Embryonic facial prominence (tissue), 1 donor: ENCODE measurements around the gene TTC36.
"Not testable (repeated sequence)": the region's sequence is repeated elsewhere in the genome, so short reads cannot be mapped to it uniquely, and the experiment has no call there.

Experiments
- DNase-seq: peaks from one replicate; pipeline ENCODE4 v3.0.0-alpha.2; 2016; ENCODE audit errors: extremely low spot score

Gene TTC36

GRCh38 chr11:118532091-118532490 lies 4.8 kb downstream of the TTC36 start:
- DNase-seq: no peak

DNA sequence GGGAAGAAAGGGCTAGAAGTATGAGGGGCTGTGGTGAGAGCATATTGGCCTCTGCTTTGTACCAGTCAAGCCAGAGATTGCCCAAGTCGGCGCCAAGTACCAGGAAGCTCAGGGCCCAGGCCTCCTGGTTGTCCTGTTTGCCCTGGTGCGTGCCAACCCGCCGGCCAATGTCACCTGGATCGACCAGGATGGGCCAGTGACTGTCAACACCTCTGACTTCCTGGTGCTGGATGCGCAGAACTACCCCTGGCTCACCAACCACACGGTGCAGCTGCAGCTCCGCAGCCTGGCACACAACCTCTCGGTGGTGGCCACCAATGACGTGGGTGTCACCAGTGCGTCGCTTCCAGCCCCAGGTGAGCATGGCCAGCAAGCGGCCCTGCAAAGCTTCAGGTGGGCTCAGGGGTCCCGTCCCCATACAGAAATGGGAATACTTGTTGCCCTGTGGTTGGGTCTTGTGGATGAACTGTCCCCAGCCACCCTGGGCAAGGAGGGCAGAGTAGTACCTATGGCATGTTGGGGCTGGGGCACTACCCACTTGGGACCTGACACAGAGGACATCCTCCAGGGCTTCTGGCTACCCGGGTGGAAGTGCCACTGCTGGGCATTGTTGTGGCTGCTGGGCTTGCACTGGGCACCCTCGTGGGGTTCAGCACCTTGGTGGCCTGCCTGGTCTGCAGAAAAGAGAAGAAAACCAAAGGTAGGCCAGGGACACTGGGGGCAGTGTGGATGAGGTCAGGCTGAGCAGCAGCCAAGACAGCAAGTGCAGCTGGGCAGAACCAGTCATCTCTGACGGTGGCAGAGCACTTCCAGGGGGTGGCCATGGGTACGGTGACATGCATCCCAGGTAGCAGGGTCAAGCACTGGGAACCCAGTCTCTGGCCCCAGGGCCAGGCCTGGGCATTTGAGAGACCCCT lies 5.8 kb downstream of the TTC36 start:
- no peak for DNase-seq

GRCh38 chr11:118533769-118534729 lies 6.8 kb downstream of the TTC36 start:
- DNase-seq: no peak

DNA sequence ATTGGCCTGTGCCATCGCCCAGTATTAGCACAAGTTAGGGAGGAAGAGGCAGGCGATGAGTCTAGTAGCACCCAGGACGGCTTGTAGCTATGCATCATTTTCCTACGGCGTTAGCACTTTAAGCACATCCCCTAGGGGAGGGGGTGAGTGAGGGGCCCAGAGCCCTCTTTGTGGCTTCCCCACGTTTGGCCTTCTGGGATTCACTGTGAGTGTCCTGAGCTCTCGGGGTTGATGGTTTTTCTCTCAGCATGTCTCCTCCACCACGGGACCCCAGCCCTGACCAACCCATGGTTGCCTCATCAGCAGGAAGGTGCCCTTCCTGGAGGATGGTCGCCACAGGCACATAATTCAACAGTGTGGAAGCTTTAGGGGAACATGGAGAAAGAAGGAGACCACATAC lies 8.0 kb downstream of the TTC36 start:
- DNase-seq: no peak

DNA sequence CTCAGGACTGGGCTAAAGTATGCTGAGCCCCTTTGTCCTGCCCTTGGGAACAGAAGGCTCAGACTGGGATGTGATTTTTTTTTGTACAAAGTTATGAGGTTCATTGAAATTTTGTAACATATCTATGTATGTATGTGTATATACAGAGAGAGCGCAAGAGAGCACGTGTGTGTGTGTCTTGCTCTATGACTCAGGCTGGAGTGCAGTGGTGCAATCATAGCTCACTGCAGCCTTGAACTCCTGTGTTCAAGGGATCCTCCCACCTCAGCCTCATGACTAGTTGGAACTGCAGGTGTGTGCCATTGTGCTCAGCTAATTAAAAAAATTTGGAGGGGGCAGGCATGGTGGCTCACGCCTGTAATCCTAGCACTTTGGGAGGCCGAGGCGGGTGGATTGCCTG lies 9.5 kb downstream of the TTC36 start:
- DNase-seq: no peak

- DNase-seq: no peak
Observed at GRCh38 chr11:118537409-118537980, 10.2 kb downstream of the TTC36 start.

GRCh38 chr11:118544010-118544646 lies 16.9 kb downstream of the TTC36 start:
- no peak for DNase-seq

GRCh38 chr11:118544647-118545010 lies 17.4 kb downstream of the TTC36 start:
- no peak for DNase-seq

GRCh38 chr11:118545533-118545932 lies 18.3 kb downstream of the TTC36 start:
- DNase-seq: no peak

GRCh38 chr11:118547132-118547531 lies 19.9 kb downstream of the TTC36 start:
- no peak for DNase-seq

DNA sequence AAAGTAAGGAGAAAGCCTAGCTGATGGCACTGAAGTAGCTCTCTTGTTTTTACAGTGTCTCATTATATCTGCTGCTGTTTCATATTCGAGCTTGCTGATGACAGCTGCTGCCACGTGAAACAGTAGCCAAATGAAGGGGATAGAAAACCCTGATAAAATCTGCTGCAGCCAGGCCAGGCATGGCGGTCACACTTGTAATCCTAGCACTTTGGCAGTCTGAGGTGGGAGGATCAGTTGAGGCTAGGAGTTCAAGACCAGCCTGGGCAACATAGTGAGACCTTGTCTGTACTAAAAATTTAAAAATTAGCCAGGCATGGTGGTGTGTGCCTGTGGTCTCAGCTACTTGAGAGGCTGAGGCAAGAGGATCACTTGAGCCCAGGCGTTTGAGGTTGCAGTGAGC lies 25.1 kb downstream of the TTC36 start:
- no peak for DNase-seq

GRCh38 chr11:118560806-118561205 lies 33.5 kb downstream of the TTC36 start:
- DNase-seq: no peak

- DNase-seq: no peak
Observed at GRCh38 chr11:118565051-118565450, 37.8 kb downstream of the TTC36 start.

GRCh38 chr11:118569670-118570069 lies 42.4 kb downstream of the TTC36 start:
- DNase-seq: no peak

- DNase-seq: no peak
Observed at GRCh38 chr11:118570787-118571186, 43.5 kb downstream of the TTC36 start.

DNA sequence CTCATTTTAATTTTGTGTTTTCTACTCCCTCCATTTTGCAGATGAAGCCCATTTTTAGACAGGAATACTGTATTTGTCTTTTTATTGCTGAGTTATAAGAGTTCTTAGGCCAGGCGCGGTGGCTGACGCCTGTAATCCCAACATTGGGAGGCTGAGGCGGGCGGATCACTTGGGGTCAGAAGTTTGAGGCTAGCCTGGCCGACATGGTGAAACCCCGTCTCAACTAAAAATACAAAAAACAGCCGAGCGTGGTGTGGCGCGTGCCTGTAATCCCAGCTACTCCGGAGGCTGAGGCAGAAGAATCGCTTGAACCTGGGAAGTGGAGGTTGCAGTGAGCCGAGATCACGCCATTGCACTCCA lies 44.4 kb downstream of the TTC36 start:
- DNase-seq: not testable (repeated sequence)

GRCh38 chr11:118572061-118572980 lies 45.0 kb downstream of the TTC36 start, which contains the start of gene ARCN1:
TSS of gene ARCN1 (plus strand) at chr11:118572409. CDS start at chr11:118572548, 139 bp downstream.
- peak; percentile 81 for DNase-seq

GRCh38 chr11:118572981-118573550 lies 45.8 kb downstream of the TTC36 start:
- no peak for DNase-seq

- no peak for DNase-seq
Observed at GRCh38 chr11:118574636-118575035, 47.4 kb downstream of the TTC36 start.

- not testable (repeated sequence) for DNase-seq
Observed at GRCh38 chr11:118577995-118578394, 50.7 kb downstream of the TTC36 start.
